Loucy (cell line): ENCODE measurements around the gene BMPER.

Experiments
- CTCF ChIP-seq: fragments of 200-600 bp; sonication (generic); conservative IDR thresholded peaks from 2 replicates; pipeline ENCODE4 v1.5.1; 2014; ENCODE audit warnings: mild to moderate bottlenecking, antibody characterized with exemption, low read length
- EZH2phosphoT487 ChIP-seq: fragments of 200-600 bp; IDR thresholded peaks from 2 replicates; pipeline ENCODE4 v1.6.1; 2018; ENCODE audit warnings: antibody characterized with exemption, mild to moderate bottlenecking, moderate library complexity, borderline replicate concordance

GRCh38 chr7:34062826-34063225 is 157.5 kb downstream of the BMPER start:
- TF ChIP-seq CTCF (no peak), EZH2phosphoT487 (no peak)
